DMS153 (cell line): ENCODE measurements around the gene NHSL2.

Experiments used
- DNase-seq: peaks from one replicate; lab custom pipeline; 2025; lab: John Stamatoyannopoulos, UW

The NHSL2 gene

GRCh38 chrX:72180539-72180938, 269.9 kb downstream of the NHSL2 start:
- DNase-seq, result no peak

- DNase-seq, result peak; percentile 95
Measured at GRCh38 chrX:72181178-72182125, 270.8 kb downstream of the NHSL2 start, which contains the start of gene PIN4. Gene PIN4 (plus strand): TSS chrX:72181757. CDS start chrX:72181786, 29 bp downstream.

GRCh38 chrX:72182924-72183323, 272.3 kb downstream of the NHSL2 start:
- no peak for DNase-seq

DNA sequence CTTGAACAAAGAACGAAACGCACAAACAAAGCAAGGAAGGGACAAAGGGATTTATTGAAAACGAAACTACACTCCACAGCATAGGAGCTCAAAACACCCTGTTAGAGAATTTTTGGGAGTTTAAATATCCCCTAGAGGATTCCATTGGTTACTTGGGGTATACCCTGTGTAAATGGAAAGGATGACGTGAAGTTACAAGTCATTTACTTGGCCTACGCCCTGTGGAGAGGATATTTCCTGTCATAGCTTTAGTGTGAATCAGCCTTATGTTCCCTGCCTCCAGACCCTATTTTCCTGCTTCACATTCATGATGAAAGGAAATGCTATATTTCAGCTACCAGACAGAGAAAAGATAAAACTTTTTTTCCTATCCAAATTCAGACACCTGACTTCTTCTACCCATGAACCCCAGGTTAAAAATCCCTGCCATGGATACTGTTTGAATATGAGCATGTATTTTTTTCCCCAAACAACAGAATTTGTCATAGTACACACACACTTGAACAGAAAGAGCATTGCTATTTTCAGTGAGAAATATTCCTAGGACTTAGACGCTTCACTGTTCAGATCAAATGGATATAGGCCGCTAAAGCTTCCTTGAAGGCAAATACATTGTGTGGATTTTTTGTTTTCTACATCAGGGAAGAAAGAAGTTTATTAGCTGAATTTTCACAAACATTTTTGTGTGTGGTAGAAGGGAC, 291.3 kb downstream of the NHSL2 start:
- no peak for DNase-seq
